Adrenal gland (tissue), 5 donors: ENCODE data around the gene HCK.

Source experiments
- CTCF ChIP-seq, 6 experiments: fragments of 450-650 bp in 4 of 6; fragments of 200-600 bp in 2 of 6; sonication (generic) in 1 of 6; IDR thresholded peaks; 1 replicate in 5 of 6; 2 replicates in 1 of 6; pipeline versions ENCODE4 v1.5.1 to v1.8.0; 2016 to 2021; ENCODE audit warnings: antibody characterized with exemption in 6 of 6, mild to moderate bottlenecking in 2 of 6, moderate library complexity in 1 of 6
- POLR2A ChIP-seq, 2 donors: fragments of 450-650 bp; IDR thresholded peaks; one replicate each; pipeline ENCODE4 v1.6.1; 2017; ENCODE audit warnings: antibody characterized with exemption in 2 of 2, mild to moderate bottlenecking in 2 of 2, moderate library complexity in 1 of 2
- donor health status: DM: no; HTN: no; CAD: no.

- TF ChIP-seq CTCF (IDR thresholded peaks at IDR 0.05) = no peak
- peak; percentile 51 for TF ChIP-seq POLR2A (IDR thresholded peaks at IDR 0.05)
Measured at GRCh38 chr20:32109392-32110172, 57.5 kb downstream of the HCK start, which contains the start of gene TM9SF4.
